ENCODE measurements around the gene LGALS4. TPM values are rescaled to one million over a fixed set of nuclear protein-coding genes. Genes with fewer than 3 reads are reported as not detected.

The LGALS4 gene
- total RNA-seq, 1 experiment from 2014 or later, result 0.32 TPM

DNA sequence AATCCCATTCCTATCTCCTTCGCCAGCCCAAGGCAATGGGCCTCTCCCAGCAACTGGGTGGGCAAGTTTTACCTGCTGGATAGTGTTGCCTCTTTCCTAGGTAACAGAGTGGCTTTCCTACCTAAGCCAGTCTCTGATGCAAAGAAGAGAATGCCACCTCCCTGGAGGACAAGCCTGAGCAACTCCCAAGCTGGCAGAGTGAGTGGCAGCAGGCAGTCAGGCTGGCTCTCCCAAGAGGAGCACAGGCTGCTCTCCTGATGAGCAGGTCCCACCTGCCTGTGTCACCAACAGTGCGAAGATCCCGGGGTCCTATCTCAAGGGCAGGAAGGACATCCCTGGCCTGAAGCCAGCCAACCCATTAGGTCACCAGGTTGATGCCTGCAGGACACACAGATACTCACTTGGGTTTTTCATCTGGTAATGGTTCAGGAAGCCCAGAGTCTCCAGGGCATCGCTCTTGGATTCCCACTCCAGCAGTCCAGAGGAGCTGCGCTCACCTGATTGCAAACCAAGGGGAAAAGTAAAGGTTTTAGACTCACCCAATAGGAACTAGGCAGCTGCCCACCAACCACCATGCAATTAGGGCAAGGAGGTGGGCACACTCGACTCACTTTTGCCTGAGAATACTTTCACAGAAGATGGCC, 24.4 kb upstream of the LGALS4 start:
- DNase-seq (ENCODE audit: low spot score), result no peak
- peaks cover 69% of the 10 kb centered on the region for H3K36me3 ChIP-seq (ENCODE audit: insufficient read depth, low read length, poor library complexity, severe bottlenecking)
- POLR2A ChIA-PET (ENCODE audit: low non-redundant PET), result no interaction called here
- no peaks in the 10 kb centered on the region for H3K27me3 ChIP-seq (replicated peaks; ENCODE audit: insufficient read depth, low read depth, low read length, poor library complexity)
- intact Hi-C loops (cut with micrococcal nuclease; ENCODE audit: unreplicated experiment), result no loop called here
- no peak for TF ChIP-seq EZH2 (IDR thresholded peaks at IDR 0.05; ENCODE audit: borderline replicate concordance, low read depth, low read length, poor library complexity, severe bottlenecking)
- TF ChIP-seq, protein P1, sequence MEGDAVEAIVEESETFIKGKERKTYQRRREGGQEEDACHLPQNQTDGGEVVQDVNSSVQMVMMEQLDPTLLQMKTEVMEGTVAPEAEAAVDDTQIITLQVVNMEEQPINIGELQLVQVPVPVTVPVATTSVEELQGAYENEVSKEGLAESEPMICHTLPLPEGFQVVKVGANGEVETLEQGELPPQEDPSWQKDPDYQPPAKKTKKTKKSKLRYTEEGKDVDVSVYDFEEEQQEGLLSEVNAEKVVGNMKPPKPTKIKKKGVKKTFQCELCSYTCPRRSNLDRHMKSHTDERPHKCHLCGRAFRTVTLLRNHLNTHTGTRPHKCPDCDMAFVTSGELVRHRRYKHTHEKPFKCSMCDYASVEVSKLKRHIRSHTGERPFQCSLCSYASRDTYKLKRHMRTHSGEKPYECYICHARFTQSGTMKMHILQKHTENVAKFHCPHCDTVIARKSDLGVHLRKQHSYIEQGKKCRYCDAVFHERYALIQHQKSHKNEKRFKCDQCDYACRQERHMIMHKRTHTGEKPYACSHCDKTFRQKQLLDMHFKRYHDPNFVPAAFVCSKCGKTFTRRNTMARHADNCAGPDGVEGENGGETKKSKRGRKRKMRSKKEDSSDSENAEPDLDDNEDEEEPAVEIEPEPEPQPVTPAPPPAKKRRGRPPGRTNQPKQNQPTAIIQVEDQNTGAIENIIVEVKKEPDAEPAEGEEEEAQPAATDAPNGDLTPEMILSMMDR (conservative IDR thresholded peaks at IDR 0.05; ENCODE audit: low read depth, low read length), result no peak
- H3K27ac ChIP-seq (ENCODE audit: low read depth, low read length, poor library complexity, severe bottlenecking), result no peak overlapping the region
- CTCF ChIA-PET, result no interaction called here
- H3K9me3 ChIP-seq (ENCODE audit: low read depth, low read length, poor library complexity, severe bottlenecking), result no peaks in the 10 kb centered on the region
- H3K4me3 ChIP-seq (ENCODE audit: low read depth, low read length, poor library complexity, severe bottlenecking), result no peak overlapping the region
- peaks cover 9% of the 10 kb centered on the region for H3K4me1 ChIP-seq (ENCODE audit: insufficient read depth, low read length, poor library complexity, severe bottlenecking)
- BruUV-seq (replicated peaks), result no TSS peak

DNA sequence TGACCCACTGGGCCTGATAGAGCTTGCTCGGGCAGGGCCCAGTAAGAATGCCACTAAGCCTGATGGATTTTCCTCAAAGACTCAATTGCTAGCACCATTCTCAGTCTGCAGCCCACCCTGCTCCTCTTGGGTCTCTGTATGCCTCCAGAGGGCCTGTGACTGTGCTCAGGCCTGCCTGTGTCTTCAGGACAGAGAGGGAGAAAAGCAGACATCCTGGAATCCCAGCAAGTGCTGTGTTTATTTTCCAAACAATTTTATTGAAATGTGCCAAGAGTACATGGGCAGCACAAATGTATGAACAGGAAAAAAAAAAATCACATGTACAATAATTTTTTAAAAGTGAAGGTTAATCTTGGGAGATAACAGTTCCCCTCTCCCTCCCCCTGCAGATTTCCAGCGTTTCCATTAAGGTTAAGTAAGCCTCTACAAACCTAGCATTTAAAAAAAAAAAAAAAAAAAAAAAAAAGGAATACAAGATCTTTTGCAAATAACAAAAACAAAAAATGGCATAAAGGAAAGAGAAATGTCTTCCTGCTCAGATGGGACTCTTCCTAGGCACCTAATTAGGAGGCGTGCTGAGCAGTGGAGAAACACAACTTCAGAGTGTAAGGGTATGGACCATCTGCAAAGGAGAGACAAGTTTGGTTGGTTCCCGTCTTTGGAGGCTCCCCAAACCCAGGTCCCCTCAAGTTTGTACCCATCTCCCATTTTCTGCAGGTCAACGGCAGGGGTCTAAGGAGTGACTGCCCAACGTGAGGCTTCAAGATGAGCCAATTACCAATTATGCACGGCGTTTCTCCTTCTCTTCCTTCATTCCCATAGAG, 23.6 kb upstream of the LGALS4 start:
- POLR2A ChIA-PET (ENCODE audit: low non-redundant PET), result no interaction called here
- intact Hi-C loops (cut with micrococcal nuclease; ENCODE audit: unreplicated experiment), result no loop called here
- Histone ChIP-seq H3K9me3 (ENCODE audit: low read depth, low read length, poor library complexity, severe bottlenecking) (no peaks in the 10 kb centered on the region), H3K27ac (ENCODE audit: low read depth, low read length, poor library complexity, severe bottlenecking) (no peak overlapping the region), H3K36me3 (ENCODE audit: insufficient read depth, low read length, poor library complexity, severe bottlenecking) (peaks cover 62% of the 10 kb centered on the region), H3K27me3 (replicated peaks; ENCODE audit: insufficient read depth, low read depth, low read length, poor library complexity) (no peaks in the 10 kb centered on the region), H3K4me1 (ENCODE audit: insufficient read depth, low read length, poor library complexity, severe bottlenecking) (peaks cover 6% of the 10 kb centered on the region), H3K4me3 (ENCODE audit: low read depth, low read length, poor library complexity, severe bottlenecking) (no peak overlapping the region)
- CTCF ChIA-PET, result no interaction called here
- TF ChIP-seq EZH2 (IDR thresholded peaks at IDR 0.05; ENCODE audit: borderline replicate concordance, low read depth, low read length, poor library complexity, severe bottlenecking), result no peak
- TF ChIP-seq, protein P1 (conservative IDR thresholded peaks at IDR 0.05; ENCODE audit: low read depth, low read length), result no peak
- no peak for DNase-seq (ENCODE audit: low spot score)
- no TSS peak for BruUV-seq (replicated peaks)

DNA sequence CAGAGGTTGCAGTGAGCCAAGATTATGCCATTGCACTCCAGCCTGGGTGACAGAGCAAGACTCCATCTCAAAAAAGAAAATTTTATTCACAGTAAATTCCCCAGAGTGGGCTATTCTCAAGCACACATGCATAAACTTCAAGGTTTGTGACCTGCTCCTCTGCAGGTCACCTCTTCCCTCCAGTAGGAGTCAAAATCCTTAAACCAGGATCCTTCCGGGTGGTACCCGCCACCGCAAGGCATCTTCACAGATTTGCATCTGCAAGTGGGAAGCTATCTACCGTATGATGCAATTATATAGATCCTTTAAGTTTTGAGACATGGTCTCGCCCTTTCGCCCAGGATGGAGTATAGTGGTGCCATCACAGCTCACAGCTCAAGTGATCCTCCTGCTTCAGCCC, 21.8 kb upstream of the LGALS4 start:
- H3K27ac ChIP-seq (ENCODE audit: low read depth, low read length, poor library complexity, severe bottlenecking), result no peak overlapping the region
- no peaks in the 10 kb centered on the region for H3K9me3 ChIP-seq (ENCODE audit: low read depth, low read length, poor library complexity, severe bottlenecking)
- H3K27me3 ChIP-seq (replicated peaks; ENCODE audit: insufficient read depth, low read depth, low read length, poor library complexity), result no peaks in the 10 kb centered on the region
- CTCF ChIA-PET, result no interaction called here
- DNase-seq (ENCODE audit: low spot score), result no peak
- H3K36me3 ChIP-seq (ENCODE audit: insufficient read depth, low read length, poor library complexity, severe bottlenecking), result peaks cover 44% of the 10 kb centered on the region
- TF ChIP-seq, protein P1 (conservative IDR thresholded peaks at IDR 0.05; ENCODE audit: low read depth, low read length), result no peak
- TF ChIP-seq EZH2 (IDR thresholded peaks at IDR 0.05; ENCODE audit: borderline replicate concordance, low read depth, low read length, poor library complexity, severe bottlenecking), result no peak
- intact Hi-C loops (cut with micrococcal nuclease; ENCODE audit: unreplicated experiment), result no loop called here
- H3K4me1 ChIP-seq (ENCODE audit: insufficient read depth, low read length, poor library complexity, severe bottlenecking), result peaks cover 12% of the 10 kb centered on the region
- H3K4me3 ChIP-seq (ENCODE audit: low read depth, low read length, poor library complexity, severe bottlenecking), result no peak overlapping the region
- POLR2A ChIA-PET (ENCODE audit: low non-redundant PET), result no interaction called here
- BruUV-seq (replicated peaks), result no TSS peak
